HEK293 (cell line): Measurements from ENCODE around the gene PIK3IP1.
A peak's percentile ranks its signal among the peaks of the same experiment; 100 is the strongest.

Experiments
- CTCF ChIA-PET: fragments of 350-600 bp; formaldehyde crosslinking; extraction: SDS; loops from one replicate; lab custom pipeline; 2021; ENCODE audit warnings: antibody characterized with exemption; lab: Yijun Ruan, JAX
- POLR2A ChIA-PET: fragments of 300-600 bp; formaldehyde crosslinking; extraction: SDS; loops from one replicate; lab custom pipeline; 2020; ENCODE audit warnings: antibody characterized with exemption, inconsistent platforms; lab: Yijun Ruan, JAX
- H3K27ac ChIP-seq: fragments of 200-500 bp; sonication (Bioruptor generic); 2 replicates; pipeline ENCODE4 v1.5.1; 2014; ENCODE audit warnings: low read depth, low read length, control low read depth, inconsistent platforms; ENCODE audit errors: extremely low read depth
- H3K36me3 ChIP-seq, 2 experiments: fragments of 200-500 bp in 1 of 2; sonication (Bioruptor generic) in 1 of 2; 1 replicate in 1 of 2; 2 replicates in 1 of 2; pipeline ENCODE4 v1.5.1; 2014 to 2017; ENCODE audit warnings: inconsistent platforms in 2 of 2, low read length in 2 of 2; ENCODE audit not compliant: control insufficient read depth in 2 of 2, insufficient read depth in 1 of 2
- H3K4me1 ChIP-seq: fragments of 200-500 bp; sonication (Bioruptor generic); 2 replicates; pipeline ENCODE4 v1.5.1; 2014; ENCODE audit warnings: mild to moderate bottlenecking, low read length, inconsistent platforms; ENCODE audit not compliant: control insufficient read depth, insufficient read depth
- H3K4me3 ChIP-seq: 2 replicates; pipeline ENCODE4 v1.5.1; 2011; ENCODE audit warnings: low read depth, mild to moderate bottlenecking, control low read depth, low read length, moderate library complexity
- H3K9me3 ChIP-seq: fragments of 200-500 bp; sonication (Bioruptor generic); 2 replicates; pipeline ENCODE4 v1.5.1; 2014; ENCODE audit warnings: low read depth, low read length, inconsistent platforms; ENCODE audit not compliant: control insufficient read depth, insufficient read depth
- KLF8 ChIP-seq: fragments of 450-650 bp; formaldehyde crosslinking; IDR thresholded peaks from 2 replicates; pipeline ENCODE4 v1.5.1; 2016; ENCODE audit warnings: missing biosample characterization, missing genetic modification characterization
- WT1 ChIP-seq: fragments of 450-650 bp; formaldehyde crosslinking; IDR thresholded peaks from 2 replicates; pipeline ENCODE4 v1.5.1; 2016; ENCODE audit warnings: missing biosample characterization, missing genetic modification characterization
- YY2 ChIP-seq: fragments of 450-650 bp; formaldehyde crosslinking; IDR thresholded peaks from 2 replicates; pipeline ENCODE4 v1.5.1; 2016; ENCODE audit warnings: missing biosample characterization, missing genetic modification characterization
- ZBTB17 ChIP-seq: fragments of 450-650 bp; formaldehyde crosslinking; IDR thresholded peaks from 2 replicates; pipeline ENCODE4 v1.5.1; 2016; ENCODE audit warnings: missing biosample characterization, missing genetic modification characterization
- ZNF132 ChIP-seq: fragments of 450-650 bp; formaldehyde crosslinking; IDR thresholded peaks from 2 replicates; pipeline ENCODE4 v1.5.1; 2017; ENCODE audit warnings: missing biosample characterization, missing genetic modification characterization, borderline replicate concordance
- ZNF146 ChIP-seq: fragments of 450-650 bp; formaldehyde crosslinking; IDR thresholded peaks from 2 replicates; pipeline ENCODE4 v1.5.1; 2016; ENCODE audit warnings: missing biosample characterization, missing genetic modification characterization
- ZNF221 ChIP-seq: fragments of 450-650 bp; formaldehyde crosslinking; IDR thresholded peaks from 2 replicates; pipeline ENCODE4 v1.5.1; 2017; ENCODE audit warnings: missing biosample characterization, missing genetic modification characterization, borderline replicate concordance
- ZNF24 ChIP-seq: fragments of 450-650 bp; formaldehyde crosslinking; IDR thresholded peaks from 2 replicates; pipeline ENCODE4 v1.5.1; 2016; ENCODE audit warnings: missing biosample characterization, missing genetic modification characterization
- ZNF341 ChIP-seq: fragments of 450-650 bp; formaldehyde crosslinking; IDR thresholded peaks from 2 replicates; pipeline ENCODE4; 2016; ENCODE audit warnings: low read depth, missing biosample characterization, missing genetic modification characterization
- ZNF391 ChIP-seq: fragments of 450-650 bp; formaldehyde crosslinking; IDR thresholded peaks from 2 replicates; pipeline ENCODE4 v1.5.1; 2016; ENCODE audit warnings: low read depth, missing biosample characterization, missing genetic modification characterization, borderline replicate concordance
- ZNF394 ChIP-seq: fragments of 450-650 bp; formaldehyde crosslinking; IDR thresholded peaks from 2 replicates; pipeline ENCODE4 v1.5.1; 2016; ENCODE audit warnings: missing biosample characterization, missing genetic modification characterization, mild to moderate bottlenecking, moderate library complexity, borderline replicate concordance
- ZNF561 ChIP-seq: fragments of 450-650 bp; IDR thresholded peaks from 2 replicates; pipeline ENCODE4 v1.5.1; 2018; ENCODE audit warnings: missing biosample characterization, missing genetic modification characterization, borderline replicate concordance
- ZNF585B ChIP-seq: fragments of 450-650 bp; formaldehyde crosslinking; IDR thresholded peaks from 2 replicates; pipeline ENCODE4 v1.5.1; 2016; ENCODE audit warnings: missing biosample characterization, missing genetic modification characterization
- ZNF843 ChIP-seq: fragments of 450-650 bp; formaldehyde crosslinking; IDR thresholded peaks from 2 replicates; pipeline ENCODE4 v1.5.1; 2016; ENCODE audit warnings: missing biosample characterization, missing genetic modification characterization
- TF ChIP-seq, protein P1 (sequence below): fragments of 450-650 bp; formaldehyde crosslinking; IDR thresholded peaks from 2 replicates; pipeline ENCODE4 v1.5.1; 2017; ENCODE audit warnings: missing biosample characterization, mild to moderate bottlenecking, missing genetic modification characterization, moderate library complexity
- TF ChIP-seq, protein P2 (sequence below): fragments of 450-650 bp; formaldehyde crosslinking; IDR thresholded peaks from 2 replicates; pipeline ENCODE4 v1.5.1; 2016; ENCODE audit warnings: missing biosample characterization, missing genetic modification characterization
- TF ChIP-seq, protein P3 (sequence below): fragments of 450-650 bp; formaldehyde crosslinking; IDR thresholded peaks from 2 replicates; pipeline ENCODE4 v1.5.1; 2016; ENCODE audit warnings: missing biosample characterization, missing genetic modification characterization

The PIK3IP1 gene

DNA sequence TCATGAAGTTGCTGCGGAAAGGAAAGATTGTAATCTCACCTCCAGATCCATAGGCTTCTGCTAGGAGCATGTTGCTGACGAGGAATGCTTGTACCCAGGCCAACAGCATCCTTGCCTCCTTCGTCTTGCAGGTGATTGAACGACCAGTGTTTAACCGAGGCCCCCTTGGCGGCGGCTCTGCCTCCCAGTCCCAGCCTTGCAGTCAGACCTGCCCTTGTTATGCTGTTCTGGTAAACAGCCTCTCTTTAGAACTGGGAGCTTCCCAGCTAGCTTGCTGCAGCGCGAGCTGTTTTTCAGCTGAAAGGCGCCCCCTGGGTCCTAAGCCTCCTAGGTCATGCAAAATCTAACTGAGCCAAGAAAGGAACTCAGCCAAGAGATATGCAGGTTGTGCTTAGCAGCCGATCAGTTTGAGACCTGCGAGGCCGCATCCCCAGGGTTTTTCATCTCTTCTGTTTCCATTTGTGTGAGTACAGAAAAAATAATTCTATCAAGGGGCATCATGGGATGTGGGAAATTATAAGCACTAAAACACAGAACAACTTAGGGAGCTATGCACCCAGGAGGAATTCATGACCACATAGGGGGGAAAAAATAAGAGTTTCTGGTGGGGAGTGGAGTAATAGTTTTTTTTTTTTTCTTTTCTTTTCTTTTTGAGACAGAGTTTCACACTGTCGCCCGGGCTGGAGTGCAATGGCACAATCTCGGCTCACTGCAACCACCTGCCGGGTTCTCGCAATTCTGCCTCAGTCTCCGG, at the start of gene PIK3IP1 (continued):
- peak; percentile 84 for TF ChIP-seq ZBTB17 (tag by site-specific recombination)
- TF ChIP-seq ZNF24 (tag by site-specific recombination): 0 out of 2 replicates have a peak, but pooled peaks have one; percentile 22

DNA sequence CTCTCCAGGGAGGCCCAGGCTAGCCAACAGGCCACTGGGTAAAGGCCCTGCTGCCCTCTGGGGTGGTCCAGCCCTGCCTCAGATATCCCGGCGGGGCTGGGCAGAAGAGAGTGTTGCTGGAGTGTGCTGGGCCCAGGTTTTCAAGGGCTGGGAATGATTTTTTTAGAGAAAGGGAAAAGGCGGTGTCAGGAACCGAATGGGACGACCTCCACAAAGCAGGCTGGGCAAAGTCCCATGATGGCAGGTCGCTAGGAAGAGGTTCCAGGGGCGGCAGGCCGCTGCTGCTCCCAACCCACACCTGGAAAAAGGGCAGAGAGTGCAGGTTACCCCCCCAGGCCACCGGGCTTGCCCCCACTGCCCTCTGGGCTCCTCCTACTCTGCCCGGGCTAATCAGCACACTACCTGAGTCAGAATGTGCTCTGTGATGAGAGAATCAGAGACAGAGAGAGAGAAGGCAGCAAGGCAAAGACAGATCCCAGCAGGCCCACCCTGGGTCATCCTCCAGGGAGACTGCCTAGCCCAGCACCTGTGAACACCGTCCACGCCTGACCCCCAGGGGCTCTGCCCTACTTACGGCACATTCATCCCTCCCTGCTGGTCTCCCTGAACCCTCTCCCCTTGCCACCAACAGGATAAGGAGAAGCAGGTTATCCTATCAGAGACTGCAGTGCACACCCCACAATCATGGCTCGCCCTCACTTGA, 49.2 kb upstream of the PIK3IP1 start:
- Histone ChIP-seq H3K36me3 (peaks cover 18 to 83% of the 10 kb centered on the region in 2 experiments), H3K4me3 (no peak overlapping the region), H3K27ac (no peak overlapping the region), H3K9me3 (no peaks in the 10 kb centered on the region), H3K4me1 (peaks cover 20% of the 10 kb centered on the region)
- ChIA-PET CTCF (interaction anchor here (1.0 kb wide), 1 partner anchor 9 kb away, joined by 3 read pairs; no protein-coding TSS in a partner anchor), POLR2A (interaction anchor here (1.2 kb wide), 1 partner anchor 69 kb away, joined by 5 read pairs; no protein-coding TSS in a partner anchor)
- TF ChIP-seq, protein P1, sequence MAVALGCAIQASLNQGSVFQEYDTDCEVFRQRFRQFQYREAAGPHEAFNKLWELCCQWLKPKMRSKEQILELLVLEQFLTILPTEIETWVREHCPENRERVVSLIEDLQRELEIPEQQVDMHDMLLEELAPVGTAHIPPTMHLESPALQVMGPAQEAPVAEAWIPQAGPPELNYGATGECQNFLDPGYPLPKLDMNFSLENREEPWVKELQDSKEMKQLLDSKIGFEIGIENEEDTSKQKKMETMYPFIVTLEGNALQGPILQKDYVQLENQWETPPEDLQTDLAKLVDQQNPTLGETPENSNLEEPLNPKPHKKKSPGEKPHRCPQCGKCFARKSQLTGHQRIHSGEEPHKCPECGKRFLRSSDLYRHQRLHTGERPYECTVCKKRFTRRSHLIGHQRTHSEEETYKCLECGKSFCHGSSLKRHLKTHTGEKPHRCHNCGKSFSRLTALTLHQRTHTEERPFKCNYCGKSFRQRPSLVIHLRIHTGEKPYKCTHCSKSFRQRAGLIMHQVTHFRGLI: peak; percentile 80
- TF ChIP-seq ZNF585B (tag by site-specific recombination): no peak
- no peak for TF ChIP-seq ZNF341 (tag by site-specific recombination)
- TF ChIP-seq ZNF843 (tag by site-specific recombination): no peak
- TF ChIP-seq, protein P2, sequence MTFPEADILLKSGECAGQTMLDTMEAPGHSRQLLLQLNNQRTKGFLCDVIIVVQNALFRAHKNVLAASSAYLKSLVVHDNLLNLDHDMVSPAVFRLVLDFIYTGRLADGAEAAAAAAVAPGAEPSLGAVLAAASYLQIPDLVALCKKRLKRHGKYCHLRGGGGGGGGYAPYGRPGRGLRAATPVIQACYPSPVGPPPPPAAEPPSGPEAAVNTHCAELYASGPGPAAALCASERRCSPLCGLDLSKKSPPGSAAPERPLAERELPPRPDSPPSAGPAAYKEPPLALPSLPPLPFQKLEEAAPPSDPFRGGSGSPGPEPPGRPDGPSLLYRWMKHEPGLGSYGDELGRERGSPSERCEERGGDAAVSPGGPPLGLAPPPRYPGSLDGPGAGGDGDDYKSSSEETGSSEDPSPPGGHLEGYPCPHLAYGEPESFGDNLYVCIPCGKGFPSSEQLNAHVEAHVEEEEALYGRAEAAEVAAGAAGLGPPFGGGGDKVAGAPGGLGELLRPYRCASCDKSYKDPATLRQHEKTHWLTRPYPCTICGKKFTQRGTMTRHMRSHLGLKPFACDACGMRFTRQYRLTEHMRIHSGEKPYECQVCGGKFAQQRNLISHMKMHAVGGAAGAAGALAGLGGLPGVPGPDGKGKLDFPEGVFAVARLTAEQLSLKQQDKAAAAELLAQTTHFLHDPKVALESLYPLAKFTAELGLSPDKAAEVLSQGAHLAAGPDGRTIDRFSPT: no peak
- no peak for TF ChIP-seq YY2 (tag by site-specific recombination)
- TF ChIP-seq, protein P3, sequence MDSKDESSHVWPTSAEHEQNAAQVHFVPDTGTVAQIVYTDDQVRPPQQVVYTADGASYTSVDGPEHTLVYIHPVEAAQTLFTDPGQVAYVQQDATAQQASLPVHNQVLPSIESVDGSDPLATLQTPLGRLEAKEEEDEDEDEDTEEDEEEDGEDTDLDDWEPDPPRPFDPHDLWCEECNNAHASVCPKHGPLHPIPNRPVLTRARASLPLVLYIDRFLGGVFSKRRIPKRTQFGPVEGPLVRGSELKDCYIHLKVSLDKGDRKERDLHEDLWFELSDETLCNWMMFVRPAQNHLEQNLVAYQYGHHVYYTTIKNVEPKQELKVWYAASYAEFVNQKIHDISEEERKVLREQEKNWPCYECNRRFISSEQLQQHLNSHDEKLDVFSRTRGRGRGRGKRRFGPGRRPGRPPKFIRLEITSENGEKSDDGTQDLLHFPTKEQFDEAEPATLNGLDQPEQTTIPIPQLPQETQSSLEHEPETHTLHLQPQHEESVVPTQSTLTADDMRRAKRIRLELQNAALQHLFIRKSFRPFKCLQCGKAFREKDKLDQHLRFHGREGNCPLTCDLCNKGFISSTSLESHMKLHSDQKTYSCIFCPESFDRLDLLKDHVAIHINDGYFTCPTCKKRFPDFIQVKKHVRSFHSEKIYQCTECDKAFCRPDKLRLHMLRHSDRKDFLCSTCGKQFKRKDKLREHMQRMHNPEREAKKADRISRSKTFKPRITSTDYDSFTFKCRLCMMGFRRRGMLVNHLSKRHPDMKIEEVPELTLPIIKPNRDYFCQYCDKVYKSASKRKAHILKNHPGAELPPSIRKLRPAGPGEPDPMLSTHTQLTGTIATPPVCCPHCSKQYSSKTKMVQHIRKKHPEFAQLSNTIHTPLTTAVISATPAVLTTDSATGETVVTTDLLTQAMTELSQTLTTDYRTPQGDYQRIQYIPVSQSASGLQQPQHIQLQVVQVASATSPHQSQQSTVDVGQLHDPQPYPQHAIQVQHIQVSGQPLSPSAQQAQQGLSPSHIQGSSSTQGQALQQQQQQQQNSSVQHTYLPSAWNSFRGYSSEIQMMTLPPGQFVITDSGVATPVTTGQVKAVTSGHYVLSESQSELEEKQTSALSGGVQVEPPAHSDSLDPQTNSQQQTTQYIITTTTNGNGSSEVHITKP (tag by site-specific recombination): no peak
- no peak for TF ChIP-seq ZNF394

DNA sequence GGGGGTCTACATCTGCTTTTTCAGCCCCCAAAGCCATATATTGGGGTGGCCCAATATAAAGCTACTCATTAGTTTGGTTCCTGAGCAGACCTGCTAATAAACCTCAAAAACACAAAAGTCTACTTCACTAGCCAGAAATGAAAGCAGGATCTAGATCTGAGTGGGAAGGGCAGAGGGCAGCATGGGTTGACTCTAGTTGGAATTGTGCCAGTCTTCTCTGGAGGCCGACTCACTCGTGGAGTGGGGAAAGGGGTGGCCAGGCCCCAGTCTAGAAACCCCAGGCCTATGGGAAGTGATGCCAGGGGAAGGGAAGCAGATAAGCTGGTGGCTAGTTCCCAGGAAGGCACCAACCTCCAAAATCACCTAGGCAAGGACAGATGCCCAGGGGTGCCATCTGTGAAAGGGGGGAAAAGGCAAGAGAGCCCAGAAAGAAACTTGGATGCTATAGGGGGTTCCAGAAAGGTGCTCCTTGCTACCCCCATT, 48.5 kb upstream of the PIK3IP1 start:
- POLR2A ChIA-PET: interaction anchor here (1.2 kb wide), 1 partner anchor 70 kb away, joined by 5 read pairs; no protein-coding TSS in a partner anchor
- no peak overlapping the region for H3K4me3 ChIP-seq
- H3K27ac ChIP-seq: no peak overlapping the region
- no peak for TF ChIP-seq KLF8
- TF ChIP-seq YY2 (tag by site-specific recombination): no peak
- TF ChIP-seq WT1: no peak
- TF ChIP-seq, protein P3 (tag by site-specific recombination): peak; percentile 54
- TF ChIP-seq ZNF391 (tag by site-specific recombination): no peak
- TF ChIP-seq ZNF146 (tag by site-specific recombination): no peak
- no peak for TF ChIP-seq ZNF132 (tag by site-specific recombination)
- no peak for TF ChIP-seq ZNF221 (tag by site-specific recombination)
- TF ChIP-seq ZNF561 (tag by site-specific recombination): no peak
- peaks cover 20% of the 10 kb centered on the region for H3K4me1 ChIP-seq
- no peaks in the 10 kb centered on the region for H3K9me3 ChIP-seq
- peaks cover 23 to 86% of the 10 kb centered on the region in 2 experiments for H3K36me3 ChIP-seq
- CTCF ChIA-PET: interaction anchor here (1.0 kb wide), 1 partner anchor 8 kb away, joined by 3 read pairs; no protein-coding TSS in a partner anchor
